GM12892 (cell line): ENCODE results near the gene NANS.

Experiments used
- POLR2A ChIP-seq: IDR thresholded peaks from 2 replicates; pipeline ENCODE4 v1.6.1; 2011; ENCODE audit warnings: low read depth, low read length, control low read depth
- TAF1 ChIP-seq: IDR thresholded peaks from 2 replicates; pipeline ENCODE4 v1.6.1; 2011; ENCODE audit warnings: low read depth, mild to moderate bottlenecking, control low read depth, low read length, borderline replicate concordance

- no peak for TF ChIP-seq TAF1
- no peak for TF ChIP-seq POLR2A
Measured at GRCh38 chr9:98064623-98065392, 8.3 kb downstream of the NANS start.
